T-helper 1 cell treated with Interleukin-12 subunit alpha and Interleukin-12 subunit beta and Interleukin-4 antibody, amounts not matched to agents 30 ng/mL and 1 ng/mL, for 36 hours (primary cell): ENCODE results near the gene PTPRN2. TPM values are rescaled to one million over a fixed set of nuclear protein-coding genes. Genes with fewer than 3 reads are reported as not detected.

Experiments used
- intact Hi-C: fragments of 100-400 bp; cut with micrococcal nuclease; formaldehyde crosslinking; loops from one replicate; pipeline ENCODE4 v1.15.1; 2024
- total RNA-seq: library from RNA; stranded (reverse); gene quantifications from 2 replicates; pipeline ENCODE4 v1.2.3, GENCODE V29; 2022

Gene PTPRN2
- total RNA-seq, 1 donor from 2014 or later: 2.9 TPM

DNA sequence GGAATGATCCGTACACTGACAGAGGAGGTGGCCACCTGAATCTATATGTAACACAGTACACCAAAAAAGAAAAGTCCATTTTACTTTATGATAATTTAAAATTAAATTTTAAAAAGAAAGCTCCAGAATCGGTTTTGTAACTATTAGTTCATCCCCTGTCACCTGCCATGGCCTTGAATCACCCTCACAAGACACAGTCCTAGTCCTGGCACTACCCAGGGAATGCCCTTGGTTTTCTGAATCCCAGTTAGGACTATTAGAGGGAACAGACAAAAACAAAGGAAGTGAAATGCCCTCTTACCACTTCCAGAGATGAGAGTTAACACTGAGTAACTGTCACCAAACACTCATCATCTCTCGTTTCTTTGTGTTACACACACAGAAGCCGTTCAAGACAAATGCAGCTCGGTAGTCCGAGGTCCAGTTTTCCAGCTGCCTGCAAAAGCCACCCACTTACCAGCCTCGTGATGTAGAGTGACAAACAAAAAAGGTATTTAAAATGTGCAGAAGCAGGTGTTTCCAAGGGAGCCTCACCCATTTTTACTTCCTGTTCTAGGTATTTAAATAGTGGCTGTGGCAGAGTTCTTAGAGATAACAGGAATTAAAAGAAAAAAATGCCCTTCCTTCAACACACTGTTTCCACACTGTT lies 6.1 kb downstream of the PTPRN2 start:
- intact Hi-C loops: no loop called here

GRCh38 chr7:158579662-158580646 lies 7.7 kb downstream of the PTPRN2 start:
- intact Hi-C loops: no loop called here

- intact Hi-C loops: no loop called here
Observed at GRCh38 chr7:158576050-158576762, 11.4 kb downstream of the PTPRN2 start.

DNA sequence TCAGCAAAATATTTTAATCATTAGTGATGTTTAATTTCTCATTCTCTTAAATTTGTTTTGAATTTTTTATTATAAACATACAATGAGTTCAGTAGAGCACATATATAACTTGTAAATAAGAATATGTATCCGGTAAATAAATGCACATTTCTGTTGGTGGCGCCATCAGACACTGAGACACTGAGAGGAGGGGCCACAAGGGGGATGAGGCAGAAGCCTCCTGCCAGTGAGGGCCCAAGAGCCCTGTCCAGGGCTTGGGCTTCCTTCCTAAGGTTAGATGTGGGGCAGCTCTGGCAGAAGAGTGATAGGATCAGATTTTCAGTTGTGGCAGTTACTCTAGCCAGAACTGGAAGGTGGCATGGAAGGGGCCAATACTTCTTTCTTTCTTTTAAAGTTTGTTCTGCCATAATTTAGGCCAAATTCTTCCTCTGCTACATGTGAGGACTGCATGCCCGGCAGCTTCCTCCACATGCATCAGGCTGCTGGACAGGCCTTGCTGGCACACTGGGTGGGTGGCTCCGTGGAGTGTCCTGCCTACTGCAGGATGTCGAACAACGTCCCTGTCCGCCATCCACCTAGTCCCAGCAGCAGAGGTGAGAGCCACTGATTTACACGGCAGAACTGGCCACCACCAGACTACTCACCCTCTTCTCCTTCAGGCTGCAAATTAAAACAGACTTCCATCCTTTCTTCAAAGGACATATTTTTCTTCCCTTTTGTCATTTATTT lies 13.2 kb downstream of the PTPRN2 start:
- intact Hi-C loops: no loop called here

GRCh38 chr7:158573310-158573709 lies 14.3 kb downstream of the PTPRN2 start:
- intact Hi-C loops: no loop called here

- intact Hi-C loops: no loop called here
Observed at GRCh38 chr7:158572000-158572828, 15.4 kb downstream of the PTPRN2 start.

GRCh38 chr7:158570449-158571170 lies 17.0 kb downstream of the PTPRN2 start:
- intact Hi-C loops: no loop called here

- intact Hi-C loops: no loop called here
Observed at GRCh38 chr7:158569858-158570323, 17.7 kb downstream of the PTPRN2 start.

GRCh38 chr7:158568974-158569857 lies 18.4 kb downstream of the PTPRN2 start:
- intact Hi-C loops: no loop called here

- intact Hi-C loops: no loop called here
Observed at GRCh38 chr7:158567153-158567603, 20.4 kb downstream of the PTPRN2 start.

- intact Hi-C loops: no loop called here
Observed at GRCh38 chr7:158564663-158565035, 23.0 kb downstream of the PTPRN2 start.

- intact Hi-C loops: no loop called here
Observed at GRCh38 chr7:158563911-158564662, 23.5 kb downstream of the PTPRN2 start.

GRCh38 chr7:158563051-158563450 lies 24.6 kb downstream of the PTPRN2 start:
- intact Hi-C loops: no loop called here

DNA sequence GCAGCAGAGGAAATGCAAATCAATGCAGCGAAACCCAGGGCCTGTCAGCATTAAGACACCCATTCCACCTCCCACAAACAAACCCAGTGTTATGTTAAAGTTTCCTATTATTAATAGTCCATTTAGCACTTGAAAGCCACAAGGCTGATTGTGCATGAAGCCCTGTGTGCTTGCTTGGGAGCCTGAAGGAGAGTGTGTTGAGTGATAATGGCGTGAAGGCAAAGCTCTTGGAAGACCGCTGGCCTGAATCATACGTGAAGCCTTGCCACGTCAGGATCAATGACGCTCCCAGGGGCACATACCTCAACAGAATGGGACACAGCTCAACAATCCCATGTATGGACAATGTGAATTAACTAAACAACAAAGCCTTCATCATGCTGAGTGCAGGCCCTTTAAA lies 25.1 kb downstream of the PTPRN2 start:
- intact Hi-C loops: no loop called here

DNA sequence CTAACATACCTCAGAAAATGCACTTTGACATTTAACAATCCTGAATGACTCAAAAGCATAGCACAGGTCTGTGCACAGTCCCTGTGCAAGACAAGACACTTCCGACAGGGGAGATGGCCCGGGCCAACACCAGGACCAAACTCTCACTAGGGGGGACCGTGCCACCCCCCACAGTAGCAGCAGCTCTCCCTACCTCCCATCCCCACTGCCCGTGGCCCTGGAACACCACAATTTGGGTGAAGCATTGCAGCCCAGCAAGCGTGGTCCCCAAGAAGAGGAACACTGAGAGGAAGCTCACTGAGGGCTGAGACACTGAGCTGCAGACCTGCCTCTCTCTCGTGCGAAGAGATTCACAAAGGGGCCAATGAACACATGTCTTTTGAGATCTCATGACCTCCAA lies 26.0 kb downstream of the PTPRN2 start:
- intact Hi-C loops: no loop called here

GRCh38 chr7:158560386-158560785 lies 27.2 kb downstream of the PTPRN2 start:
- intact Hi-C loops: no loop called here

DNA sequence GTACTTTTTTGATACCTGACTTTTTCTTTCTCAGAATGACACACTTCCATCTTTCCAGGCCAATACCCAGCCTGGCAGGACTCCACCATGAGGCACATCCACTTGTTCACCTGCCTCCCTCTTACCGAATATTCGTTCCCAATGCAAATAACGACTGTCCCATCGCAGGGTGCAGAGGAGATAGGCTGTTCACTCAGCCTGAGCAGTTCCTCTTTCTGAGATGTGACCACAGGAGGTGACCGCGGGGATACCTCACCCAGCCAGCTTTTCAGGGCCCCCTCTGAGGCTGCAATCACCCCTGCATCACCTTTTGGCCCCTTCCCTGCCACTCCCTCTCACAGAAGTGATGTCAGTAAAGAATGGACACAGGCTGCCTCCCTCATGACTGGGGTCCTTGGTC lies 28.3 kb downstream of the PTPRN2 start:
- intact Hi-C loops: no loop called here

- intact Hi-C loops: no loop called here
Observed at GRCh38 chr7:158558816-158559215, 28.8 kb downstream of the PTPRN2 start.
